ENCODE data around the gene ACP2.

- TF ChIP-seq CTCF (IDR thresholded peaks at IDR 0.05): no peak
- no peak for TF ChIP-seq POLR2A (IDR thresholded peaks at IDR 0.05; ENCODE audit: low read length)
- no peak for TF ChIP-seq BHLHE40 (IDR thresholded peaks at IDR 0.05; ENCODE audit: low read depth, low read length)
- no peak for TF ChIP-seq MAX (IDR thresholded peaks at IDR 0.05)
- no peak for TF ChIP-seq MAFK (IDR thresholded peaks at IDR 0.05; ENCODE audit: partially characterized antibody)
- no peak for TF ChIP-seq USF2 (IDR thresholded peaks at IDR 0.05)
- TF ChIP-seq CEBPB (IDR thresholded peaks at IDR 0.05): no peak
- no peak for TF ChIP-seq HDAC2 (IDR thresholded peaks at IDR 0.05)
These were observed 5.0 kb upstream of the ACP2 start for GRCh38 chr11:47253660-47254059.

Data from A549 (cell line).